Panc1 (cell line): ENCODE measurements around the gene TRAF7.

Source experiments
- CTCF ChIP-seq: fragments of 450-650 bp; IDR thresholded peaks from 2 replicates; pipeline ENCODE4 v1.5.1; 2017; ENCODE audit warnings: mild to moderate bottlenecking
- SIN3A ChIP-seq: IDR thresholded peaks from 2 replicates; pipeline ENCODE4 v1.6.1; 2012; ENCODE audit warnings: low read depth, mild to moderate bottlenecking, low read length, moderate library complexity, borderline replicate concordance; ENCODE audit not compliant: insufficient read depth

GRCh38 chr16:2121853-2122252, 33.7 kb upstream of the TRAF7 start:
- TF ChIP-seq CTCF: no peak
- no peak for TF ChIP-seq SIN3A
